Right lobe of liver (tissue), 4 donors: ENCODE measurements around the gene LINC00632.

Experiments used
- POLR2A ChIP-seq: fragments of 450-650 bp; IDR thresholded peaks from one replicate; pipeline ENCODE4 v1.6.1; 2017; ENCODE audit warnings: antibody characterized with exemption, mild to moderate bottlenecking
- TF ChIP-seq, protein P1 (sequence below), 4 donors: fragments of 200-600 bp in 3 of 4; fragments of 450-650 bp in 1 of 4; IDR thresholded peaks; one replicate each; pipeline versions ENCODE4 v1.5.1 to v1.8.0; 2016 to 2022; ENCODE audit warnings: antibody characterized with exemption in 4 of 4, mild to moderate bottlenecking in 2 of 4
- donor health status: DM: no; HTN: no; CAD: no.
- donor health status: DM: no; HTN: no; CAD: no.
- donor health status: DM: no; HTN: yes; CAD: no.

DNA sequence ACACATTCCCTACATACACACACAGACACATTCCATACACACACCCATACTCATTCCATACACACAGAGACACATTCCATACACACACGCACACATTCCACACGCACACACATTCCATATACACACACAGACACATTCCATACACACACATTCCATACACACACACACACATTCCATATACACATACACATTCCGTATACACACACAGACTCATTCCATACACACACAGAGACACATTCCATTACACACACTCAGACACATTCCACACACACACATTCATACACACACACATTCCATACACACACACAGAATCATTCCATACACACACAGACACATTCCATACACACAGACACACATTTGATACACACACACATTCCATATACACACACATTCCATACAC lies 15.2 kb downstream of the LINC00632 start:
- TF ChIP-seq, protein P1, sequence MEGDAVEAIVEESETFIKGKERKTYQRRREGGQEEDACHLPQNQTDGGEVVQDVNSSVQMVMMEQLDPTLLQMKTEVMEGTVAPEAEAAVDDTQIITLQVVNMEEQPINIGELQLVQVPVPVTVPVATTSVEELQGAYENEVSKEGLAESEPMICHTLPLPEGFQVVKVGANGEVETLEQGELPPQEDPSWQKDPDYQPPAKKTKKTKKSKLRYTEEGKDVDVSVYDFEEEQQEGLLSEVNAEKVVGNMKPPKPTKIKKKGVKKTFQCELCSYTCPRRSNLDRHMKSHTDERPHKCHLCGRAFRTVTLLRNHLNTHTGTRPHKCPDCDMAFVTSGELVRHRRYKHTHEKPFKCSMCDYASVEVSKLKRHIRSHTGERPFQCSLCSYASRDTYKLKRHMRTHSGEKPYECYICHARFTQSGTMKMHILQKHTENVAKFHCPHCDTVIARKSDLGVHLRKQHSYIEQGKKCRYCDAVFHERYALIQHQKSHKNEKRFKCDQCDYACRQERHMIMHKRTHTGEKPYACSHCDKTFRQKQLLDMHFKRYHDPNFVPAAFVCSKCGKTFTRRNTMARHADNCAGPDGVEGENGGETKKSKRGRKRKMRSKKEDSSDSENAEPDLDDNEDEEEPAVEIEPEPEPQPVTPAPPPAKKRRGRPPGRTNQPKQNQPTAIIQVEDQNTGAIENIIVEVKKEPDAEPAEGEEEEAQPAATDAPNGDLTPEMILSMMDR (IDR thresholded peaks at IDR 0.05): no peak
- TF ChIP-seq POLR2A: no peak
